PC-3 (cell line): ENCODE data around the gene LRP5. TPM values are rescaled to one million over a fixed set of nuclear protein-coding genes. Genes with fewer than 3 reads are reported as not detected.

Experiments
- ATAC-seq: fragments of 200-7000 bp; cut with Tn5 transposase; 2 replicates; pipeline ENCODE4 v1.9.1; 2020; ENCODE audit warnings: mild to moderate bottlenecking, moderate library complexity
- BruUV-seq: library from RNA; stranded (reverse); fragments of 400-500 nt; replicated peaks from 2 replicates; lab custom pipeline; 2021; lab: Mats Ljungman, UMichigan
- CTCF ChIA-PET: fragments of 300-600 bp; sonication (Branson Sonifier 250); formaldehyde crosslinking; loops from one replicate; lab custom pipeline; 2022; ENCODE audit warnings: antibody characterized with exemption; lab: Charles Lee
- POLR2A ChIA-PET: fragments of 300-600 bp; sonication (Branson Sonifier 250); formaldehyde crosslinking; loops from one replicate; lab custom pipeline; 2022; ENCODE audit warnings: antibody characterized with exemption; ENCODE audit not compliant: unreplicated experiment; lab: Charles Lee
- DNase-seq: peaks from one replicate; pipeline ENCODE4 v3.0.0-alpha.2; 2015
- H2AFZ ChIP-seq: fragments of 300-600 bp; sonication (generic); 2 replicates; pipeline ENCODE4 v1.6.0; 2016; ENCODE audit warnings: antibody characterized with exemption, low read length
- H3F3A ChIP-seq: fragments of 300-600 bp; sonication (generic); one replicate; pipeline ENCODE4 v1.6.0; 2017; ENCODE audit warnings: antibody characterized with exemption, low read length, control low read depth, mild to moderate bottlenecking; ENCODE audit not compliant: unreplicated experiment
- H3K27ac ChIP-seq: fragments of 300-600 bp; sonication (generic); 2 replicates; pipeline ENCODE4 v1.5.1; 2016; ENCODE audit warnings: mild to moderate bottlenecking, low read length
- H3K27me3 ChIP-seq: fragments of 300-600 bp; sonication (generic); 2 replicates; pipeline ENCODE4 v1.6.1; 2016; ENCODE audit warnings: low read length, mixed read lengths
- H3K36me3 ChIP-seq: fragments of 300-600 bp; sonication (generic); 2 replicates; pipeline ENCODE4 v1.6.1; 2016; ENCODE audit warnings: low read depth, mixed run types, low read length, mixed read lengths
- H3K4me1 ChIP-seq: fragments of 300-600 bp; sonication (generic); 2 replicates; pipeline ENCODE4 v1.5.1; 2016; ENCODE audit warnings: low read length; ENCODE audit not compliant: insufficient read depth
- H3K4me2 ChIP-seq: fragments of 300-600 bp; sonication (generic); 2 replicates; pipeline ENCODE4 v1.6.0; 2016; ENCODE audit warnings: low read length
- H3K4me3 ChIP-seq: fragments of 300-600 bp; sonication (generic); 2 replicates; pipeline ENCODE4 v1.5.1; 2016; ENCODE audit warnings: mild to moderate bottlenecking, low read length, mixed read lengths
- H3K79me2 ChIP-seq: fragments of 300-600 bp; sonication (generic); 2 replicates; pipeline ENCODE4 v1.6.1; 2017; ENCODE audit warnings: low read length, mixed read lengths
- H3K9ac ChIP-seq: fragments of 300-600 bp; sonication (generic); 2 replicates; pipeline ENCODE4 v1.6.0; 2016; ENCODE audit warnings: mild to moderate bottlenecking, low read length
- H3K9me2 ChIP-seq: fragments of 300-600 bp; sonication (generic); replicated peaks from 2 replicates; pipeline ENCODE4 v1.6.1; 2016; ENCODE audit warnings: mixed run types, low read length, mixed read lengths
- H3K9me3 ChIP-seq: fragments of 300-600 bp; sonication (generic); 2 replicates; pipeline ENCODE4 v1.6.1; 2016; ENCODE audit warnings: low read length, mixed read lengths
- H4K20me1 ChIP-seq: fragments of 300-600 bp; sonication (generic); 2 replicates; pipeline ENCODE4 v1.6.1; 2016; ENCODE audit warnings: low read length, mixed read lengths
- CTCF ChIP-seq: fragments of 300-600 bp; sonication (generic); conservative IDR thresholded peaks from 2 replicates; pipeline ENCODE4 v1.5.1; 2017; ENCODE audit warnings: antibody characterized with exemption, low read depth, mild to moderate bottlenecking, low read length
- EZH2 ChIP-seq: fragments of 300-600 bp; sonication (generic); IDR thresholded peaks from one replicate; pipeline ENCODE4 v1.6.1; 2017; ENCODE audit warnings: antibody characterized with exemption, mild to moderate bottlenecking, low read length; ENCODE audit not compliant: unreplicated experiment
- EZH2phosphoT487 ChIP-seq: fragments of 300-600 bp; sonication (generic); IDR thresholded peaks from 2 replicates; pipeline ENCODE4 v1.6.1; 2018; ENCODE audit warnings: mild to moderate bottlenecking, antibody characterized with exemption, low read length, borderline replicate concordance
- intact Hi-C: fragments of 100-400 bp; cut with micrococcal nuclease; formaldehyde crosslinking; loops from 2 replicates; pipeline ENCODE4 v1.9.0; 2023
- total RNA-seq: library from RNA; depleted of rRNA; stranded (reverse); fragments of >200 nt; gene quantifications from 2 replicates; pipeline ENCODE4 v1.2.3, GENCODE V29; 2014

The LRP5 gene
- total RNA-seq, 1 experiment from 2014 or later = 64.3 TPM

- Histone ChIP-seq H3K4me3 (no peak overlapping the region), H4K20me1 (no peaks in the 10 kb centered on the region), H3K4me1 (no peaks in the 10 kb centered on the region; the same call in 1 of the 2 replicates), H3K4me2 (no peak overlapping the region), H3K27ac (no peak overlapping the region), H3F3A (no peaks in the 10 kb centered on the region), H3K79me2 (no peaks in the 10 kb centered on the region), H3K36me3 (peaks cover 28% of the 10 kb centered on the region; the same call in 1 of the 2 replicates), H3K9me2 (no peaks in the 10 kb centered on the region), H3K27me3 (no peaks in the 10 kb centered on the region), H3K9me3 (no peaks in the 10 kb centered on the region), H2AFZ (no peak overlapping the region), H3K9ac (no peak overlapping the region)
- CTCF ChIA-PET = no interaction called here
- no peak for DNase-seq
- BruUV-seq = no TSS peak
- no peak for TF ChIP-seq EZH2phosphoT487
- no peak for TF ChIP-seq CTCF
- TF ChIP-seq EZH2 = no peak
- intact Hi-C loops = no loop called here
- ATAC-seq = no peak
- POLR2A ChIA-PET = no interaction called here
These were observed 132.2 kb downstream of the LRP5 start for GRCh38 chr11:68444566-68444965.

GRCh38 chr11:68445531-68446035 lies 133.2 kb downstream of the LRP5 start:
- Histone ChIP-seq H3K9me3 (no peaks in the 10 kb centered on the region), H3K27me3 (no peaks in the 10 kb centered on the region), H3K36me3 (peaks cover 24% of the 10 kb centered on the region; the same call in 1 of the 2 replicates), H3F3A (no peaks in the 10 kb centered on the region), H3K4me2 (no peak overlapping the region), H3K4me1 (no peaks in the 10 kb centered on the region; the same call in 1 of the 2 replicates), H4K20me1 (no peaks in the 10 kb centered on the region), H3K79me2 (no peaks in the 10 kb centered on the region), H2AFZ (no peak overlapping the region), H3K9ac (no peak overlapping the region), H3K4me3 (no peak overlapping the region), H3K9me2 (no peaks in the 10 kb centered on the region), H3K27ac (no peak overlapping the region)
- no peak for ATAC-seq
- intact Hi-C loops = loop anchor here (2.0 kb wide), 1 partner anchor 189 kb away; no protein-coding TSS in a partner anchor
- DNase-seq = no peak
- POLR2A ChIA-PET = no interaction called here
- TF ChIP-seq EZH2 (no peak), CTCF (no peak), EZH2phosphoT487 (no peak)
- BruUV-seq = no TSS peak
- CTCF ChIA-PET = no interaction called here

GRCh38 chr11:68446046-68446725 lies 133.8 kb downstream of the LRP5 start:
- no peaks in the 10 kb centered on the region for H3F3A ChIP-seq
- H3K4me2 ChIP-seq = no peak overlapping the region
- H3K9me2 ChIP-seq = no peaks in the 10 kb centered on the region
- H3K4me1 ChIP-seq = no peaks in the 10 kb centered on the region; the same call in 1 of the 2 replicates
- H3K36me3 ChIP-seq = peaks cover 24% of the 10 kb centered on the region; the same call in 1 of the 2 replicates
- POLR2A ChIA-PET = interaction anchor here (0.6 kb wide), 1 partner anchor 17 kb away, joined by 5 read pairs; no protein-coding TSS in a partner anchor
- H3K9me3 ChIP-seq = no peaks in the 10 kb centered on the region
- TF ChIP-seq EZH2 (no peak), EZH2phosphoT487 (no peak), CTCF (no peak)
- no peaks in the 10 kb centered on the region for H3K27me3 ChIP-seq
- H2AFZ ChIP-seq = no peak overlapping the region
- no peak for ATAC-seq
- H3K4me3 ChIP-seq = no peak overlapping the region
- no peak overlapping the region for H3K27ac ChIP-seq
- CTCF ChIA-PET = no interaction called here
- intact Hi-C loops = loop anchor here (2.0 kb wide), 1 partner anchor 189 kb away; no protein-coding TSS in a partner anchor
- BruUV-seq = no TSS peak
- no peak overlapping the region for H3K9ac ChIP-seq
- no peaks in the 10 kb centered on the region for H3K79me2 ChIP-seq
- no peaks in the 10 kb centered on the region for H4K20me1 ChIP-seq
- no peak for DNase-seq
